SHP77 (cell line): ENCODE results near the gene ASB15.

ENCODE experiments used
- DNase-seq, 2 experiments: peaks; one replicate each; lab custom pipeline; 2025; lab: John Stamatoyannopoulos, UW

The ASB15 gene

GRCh38 chr7:123663200-123663599, 61.6 kb downstream of the ASB15 start:
- DNase-seq: no peak

GRCh38 chr7:123665157-123665556, 63.5 kb downstream of the ASB15 start:
- no peak for DNase-seq

GRCh38 chr7:123665896-123666295, 64.3 kb downstream of the ASB15 start:
- DNase-seq: no peak

- no peak for DNase-seq
Measured at GRCh38 chr7:123666492-123666891, 64.9 kb downstream of the ASB15 start.

GRCh38 chr7:123669485-123669884, 67.9 kb downstream of the ASB15 start:
- no peak for DNase-seq

GRCh38 chr7:123673137-123673732, 71.6 kb downstream of the ASB15 start:
- no peak for DNase-seq

GRCh38 chr7:123673752-123674398, 72.3 kb downstream of the ASB15 start:
- no peak for DNase-seq

GRCh38 chr7:123674399-123675180, 73.0 kb downstream of the ASB15 start:
- no peak for DNase-seq

GRCh38 chr7:123675181-123675473, 73.5 kb downstream of the ASB15 start:
- DNase-seq: no peak

- DNase-seq: no peak
Measured at GRCh38 chr7:123677061-123677715, 75.6 kb downstream of the ASB15 start.

- no peak for DNase-seq
Measured at GRCh38 chr7:123679614-123680013, 78.0 kb downstream of the ASB15 start.

- DNase-seq: no peak
Measured at GRCh38 chr7:123680580-123680979, 79.0 kb downstream of the ASB15 start.

- no peak for DNase-seq
Measured at GRCh38 chr7:123681561-123681960, 79.9 kb downstream of the ASB15 start.

- DNase-seq: peak in 1 of 2 experiments; percentile 28
Measured at GRCh38 chr7:123682690-123683089, 81.1 kb downstream of the ASB15 start.

- no peak for DNase-seq
Measured at GRCh38 chr7:123687161-123687560, 85.5 kb downstream of the ASB15 start.

- no peak for DNase-seq
Measured at GRCh38 chr7:123687727-123688126, 86.1 kb downstream of the ASB15 start.
